Measurements from ENCODE around the gene C2orf81. TPM values are rescaled to one million over a fixed set of nuclear protein-coding genes. Genes with fewer than 3 reads are reported as not detected.
A peak's percentile ranks its signal among the peaks of the same experiment; 100 is the strongest.

Gene C2orf81
- total RNA-seq, 1 experiment from 2014 or later, result 2.9 TPM

- Mint-ChIP-seq H3K36me3 (peaks cover 9% of the 10 kb centered on the region), H3K27me3 (ENCODE audit: low read depth) (no peaks in the 10 kb centered on the region), H3K4me1 (peaks cover 38% of the 10 kb centered on the region), H3K4me3 (peak overlapping the region; percentile 96), H3K27ac (peak overlapping the region; percentile 93), H3K9me3 (no peaks in the 10 kb centered on the region)
- no peak for TF ChIP-seq ZBTB21 (CRISPR knock-in tag; IDR thresholded peaks at IDR 0.05; ENCODE audit: borderline replicate concordance)
- TF ChIP-seq GRHL2 (CRISPR knock-in tag; IDR thresholded peaks at IDR 0.05; ENCODE audit: insufficient replicate concordance, severe bottlenecking), result no peak
- no peak for TF ChIP-seq FOXJ3 (CRISPR knock-in tag; IDR thresholded peaks at IDR 0.05; ENCODE audit: borderline replicate concordance)
- TF ChIP-seq AR (CRISPR knock-in tag; IDR thresholded peaks at IDR 0.05), result no peak
- no peak for TF ChIP-seq IRF2 (CRISPR knock-in tag; IDR thresholded peaks at IDR 0.05; ENCODE audit: borderline replicate concordance, low read depth)
- ATAC-seq (no peak), DNase-seq (ENCODE audit: low spot score) (no peak)
- ChIA-PET POLR2A (interaction anchor here (0.6 to 2.7 kb wide), 11 partner anchors 9 to 67 kb away, joined by 3 to 29 read pairs (median 6); partner anchors contain the start of genes LBX2, MRPL53, PCGF1 and RTKN), CTCF (interaction anchor here (1.2 to 3.1 kb wide), 9 partner anchors 10 to 124 kb away, joined by 3 to 18 read pairs (median 4); partner anchors contain the start of gene CCDC142)
Observed at GRCh38 chr2:74458938-74459363, 37.5 kb upstream of the C2orf81 start.

- peaks cover 36% of the 10 kb centered on the region for H3K4me1 Mint-ChIP-seq
- ATAC-seq (peak; percentile 89), DNase-seq (ENCODE audit: low spot score) (peak; percentile 100)
- CTCF ChIA-PET, result interaction anchor here (1.0 to 3.1 kb wide), 14 partner anchors 10 to 124 kb away, joined by 3 to 18 read pairs (median 4); partner anchors contain the start of genes CCDC142 and MRPL53
- H3K27ac Mint-ChIP-seq, result peak within 1 kb of the TSS; percentile 98
- peaks cover 9% of the 10 kb centered on the region for H3K36me3 Mint-ChIP-seq
- no peaks in the 10 kb centered on the region for H3K27me3 Mint-ChIP-seq (ENCODE audit: low read depth)
- H3K9me3 Mint-ChIP-seq, result no peaks in the 10 kb centered on the region
- POLR2A ChIA-PET, result interaction anchor here (0.6 to 2.7 kb wide), 16 partner anchors 9 to 97 kb away, joined by 3 to 29 read pairs (median 5); partner anchors contain the start of genes AUP1, HTRA2, LBX2 and MRPL53
- H3K4me3 Mint-ChIP-seq, result peak within 1 kb of the TSS; percentile 96
- TF ChIP-seq IRF1 (CRISPR knock-in tag; IDR thresholded peaks at IDR 0.05), result no peak
- TF ChIP-seq ZNF423 (CRISPR knock-in tag; IDR thresholded peaks at IDR 0.05), result no peak
- no peak for TF ChIP-seq ZBTB43 (CRISPR knock-in tag; IDR thresholded peaks at IDR 0.05)
- TF ChIP-seq RELA (CRISPR knock-in tag; IDR thresholded peaks at IDR 0.05; ENCODE audit: borderline replicate concordance), result no peak
- TF ChIP-seq OVOL2 (CRISPR knock-in tag; IDR thresholded peaks at IDR 0.05; ENCODE audit: borderline replicate concordance), result no peak
- no peak for TF ChIP-seq ZNF532 (CRISPR knock-in tag; IDR thresholded peaks at IDR 0.05; ENCODE audit: borderline replicate concordance)
- 0 out of 2 replicates have a peak, but pooled peaks have one; percentile 1 for TF ChIP-seq PREB (CRISPR knock-in tag; IDR thresholded peaks at IDR 0.05; ENCODE audit: borderline replicate concordance)
- TF ChIP-seq GTF2I (CRISPR knock-in tag; conservative IDR thresholded peaks at IDR 0.05), result no peak
- TF ChIP-seq MXD4 (CRISPR knock-in tag; IDR thresholded peaks at IDR 0.05; ENCODE audit: borderline replicate concordance), result no peak
- 0 out of 2 replicates have a peak, but pooled peaks have one; percentile 27 for TF ChIP-seq CREM (CRISPR knock-in tag; IDR thresholded peaks at IDR 0.05)
- TF ChIP-seq SMAD4 (CRISPR knock-in tag; IDR thresholded peaks at IDR 0.05), result no peak
- peak; percentile 93 for TF ChIP-seq NFYB (CRISPR knock-in tag; conservative IDR thresholded peaks at IDR 0.05; ENCODE audit: low read depth)
- no peak for TF ChIP-seq JAZF1 (CRISPR knock-in tag; IDR thresholded peaks at IDR 0.05)
- no peak for TF ChIP-seq CDX4 (CRISPR knock-in tag; IDR thresholded peaks at IDR 0.05; ENCODE audit: borderline replicate concordance)
- TF ChIP-seq ZNF138 (CRISPR knock-in tag; conservative IDR thresholded peaks at IDR 0.05), result no peak
Observed at GRCh38 chr2:74458132-74458937, 36.9 kb upstream of the C2orf81 start, which contains the start of gene WBP1. Gene WBP1 (plus strand): TSS chr2:74458438. CDS start chr2:74458603, 165 bp downstream.

All from WTC11 (cell line).